GM19023 (cell line): Measurements from ENCODE around the gene RAB44.

ENCODE experiments used
- ATAC-seq: cut with Tn5 transposase; IDR thresholded peaks from one replicate; pipeline ENCODE4 v1.9.1; 2021; ENCODE audit warnings: mild to moderate bottlenecking, moderate library complexity; ENCODE audit not compliant: unreplicated experiment

The RAB44 gene

GRCh38 chr6:36668591-36668990 lies 29.0 kb upstream of the RAB44 start:
- no peak for ATAC-seq

GRCh38 chr6:36669002-36669401 lies 28.6 kb upstream of the RAB44 start:
- no peak for ATAC-seq

- no peak for ATAC-seq
Measured at GRCh38 chr6:36670271-36670670, 27.4 kb upstream of the RAB44 start.

- ATAC-seq, result no peak
Measured at GRCh38 chr6:36671687-36672375, 25.8 kb upstream of the RAB44 start.

GRCh38 chr6:36673882-36674281 lies 23.7 kb upstream of the RAB44 start:
- no peak for ATAC-seq

- ATAC-seq, result no peak
Measured at GRCh38 chr6:36674942-36675341, 22.7 kb upstream of the RAB44 start.

GRCh38 chr6:36676141-36677058 lies 21.2 kb upstream of the RAB44 start:
- no peak for ATAC-seq

GRCh38 chr6:36677059-36677749 lies 20.4 kb upstream of the RAB44 start:
- ATAC-seq, result no peak

GRCh38 chr6:36677753-36678487 lies 19.7 kb upstream of the RAB44 start:
- ATAC-seq, result no peak

- ATAC-seq, result peak; percentile 62
Measured at GRCh38 chr6:36678488-36679042, 19.1 kb upstream of the RAB44 start, which contains the start of gene CDKN1A. CDKN1A (plus strand) TSS chr6:36678714; CDS start chr6:36684102, 5,388 bp downstream.

GRCh38 chr6:36679043-36679833 lies 18.4 kb upstream of the RAB44 start:
- no peak for ATAC-seq

GRCh38 chr6:36682328-36683144 lies 15.1 kb upstream of the RAB44 start:
- ATAC-seq, result peak; percentile 22

GRCh38 chr6:36683145-36683655 lies 14.4 kb upstream of the RAB44 start:
- ATAC-seq, result no peak

- ATAC-seq, result no peak
Measured at GRCh38 chr6:36683656-36684446, 13.8 kb upstream of the RAB44 start.

- no peak for ATAC-seq
Measured at GRCh38 chr6:36684447-36684812, 13.2 kb upstream of the RAB44 start.

GRCh38 chr6:36685166-36685924 lies 12.3 kb upstream of the RAB44 start:
- ATAC-seq, result no peak
